Upper lobe of left lung (tissue), 6 donors: ENCODE measurements around the gene HKDC1. TPM values are rescaled to one million over a fixed set of nuclear protein-coding genes. Genes with fewer than 3 reads are reported as not detected.
A peak's percentile ranks its signal among the peaks of the same experiment; 100 is the strongest.

Experiments used
- ATAC-seq, 2 donors: fragments of 200-7000 bp; cut with Tn5 transposase; one replicate each; pipeline ENCODE4 v1.9.1; 2022; ENCODE audit warnings: mild to moderate bottlenecking in 2 of 2, moderate library complexity in 2 of 2; ENCODE audit not compliant: low FRiP score in 2 of 2
- DNase-seq, 2 donors: peaks; one replicate each; pipeline ENCODE4 v3.0.0-alpha.2; 2019 to 2020
- H3K27ac ChIP-seq, 4 donors: fragments of 200-600 bp; sonication (generic); one replicate each; pipeline ENCODE4 v1.5.1; 2016 to 2019
- H3K27me3 ChIP-seq, 4 donors: fragments of 200-600 bp; sonication (generic); one replicate each; pipeline ENCODE4 v1.5.1; 2017 to 2019
- H3K36me3 ChIP-seq, 4 donors: fragments of 200-600 bp; sonication (generic); one replicate each; pipeline ENCODE4 v1.5.1; 2016 to 2019
- H3K4me1 ChIP-seq, 4 donors: fragments of 200-600 bp; sonication (generic); one replicate each; pipeline ENCODE4 v1.5.1; 2018 to 2019
- H3K4me3 ChIP-seq, 4 donors: fragments of 200-600 bp; sonication (generic); one replicate each; pipeline ENCODE4 v1.5.1; 2017 to 2019; ENCODE audit warnings: mild to moderate bottlenecking in 2 of 4, moderate library complexity in 1 of 4
- H3K9me3 ChIP-seq, 4 donors: fragments of 200-600 bp; sonication (generic); one replicate each; pipeline ENCODE4 v1.5.1; 2018 to 2019
- EP300 ChIP-seq, 4 donors: sonication (generic); formaldehyde crosslinking; IDR thresholded peaks; one replicate each; pipeline ENCODE4 v1.5.1; 2017; ENCODE audit warnings: antibody characterized with exemption in 4 of 4, control low read depth in 2 of 4
- POLR2A ChIP-seq, 4 donors: fragments of 450-650 bp; IDR thresholded peaks; one replicate each; pipeline ENCODE4 v1.5.1; 2016 to 2017; ENCODE audit warnings: antibody characterized with exemption in 4 of 4, mild to moderate bottlenecking in 2 of 4
- POLR2AphosphoS5 ChIP-seq, 2 donors: sonication (generic); formaldehyde crosslinking; IDR thresholded peaks; one replicate each; pipeline ENCODE4 v1.5.1; 2017; ENCODE audit warnings: antibody characterized with exemption in 2 of 2
- WGBS, 2 donors: methylation state at CpG; one replicate each; pipeline ENCODE4 v1.1.5; 2017 to 2018; 5-methylcytosine and 5-hydroxymethylcytosine counted together
- total RNA-seq, 6 donors: library from RNA; depleted of rRNA in 4 of 6; stranded (reverse); fragments of >200 nt in 4 of 6; gene quantifications; one replicate each; pipeline versions ENCODE4 v1.1.0 to v1.2.1, GENCODE V29; 2016 to 2021
- TF ChIP-seq, protein P1 (sequence below), 6 experiments: fragments of 450-650 bp in 4 of 6; fragments of 200-600 bp in 2 of 6; sonication (generic) in 2 of 6; IDR thresholded peaks; one replicate each; pipeline ENCODE4 v1.5.1; 2016 to 2019; ENCODE audit warnings: antibody characterized with exemption in 6 of 6
- donor health status: DM: no; HTN: no; CAD: no; lungs with moderate emphysema.
- donor health status: DM: no; HTN: yes; CAD: no; lungs with severe emphysema.

The HKDC1 gene
- total RNA-seq, 6 donors from 2014 or later: 3.2 to 12.6 (median 7.5) TPM

DNA sequence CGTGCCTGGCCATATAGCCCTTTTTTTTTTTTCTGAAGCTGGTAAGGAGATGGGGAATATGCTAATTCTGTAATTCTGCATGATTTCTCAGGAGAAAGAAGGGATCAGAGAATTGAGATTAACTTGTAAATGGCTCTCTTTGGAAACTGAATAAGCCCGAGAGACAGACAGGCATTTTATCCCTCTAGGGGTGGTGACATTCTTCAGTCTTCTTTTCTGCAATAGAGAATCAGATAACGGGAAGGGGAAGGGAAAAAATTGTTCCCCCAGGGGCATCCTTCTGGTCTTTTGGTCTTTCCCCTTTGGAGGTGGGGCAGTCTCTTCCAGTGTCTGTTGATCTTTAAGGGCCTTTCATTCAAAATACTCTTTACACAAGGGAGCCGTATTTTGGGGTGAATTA is 92.4 kb downstream of the HKDC1 start:
- WGBS, 2 donors: 78 to 85% methylated on average over 4 of the region's 4 CpGs
- TF ChIP-seq POLR2AphosphoS5 (IDR thresholded peaks at IDR 0.05) (no peak), EP300 (IDR thresholded peaks at IDR 0.05) (no peak), POLR2A (IDR thresholded peaks at IDR 0.05) (no peak)
- TF ChIP-seq, protein P1, sequence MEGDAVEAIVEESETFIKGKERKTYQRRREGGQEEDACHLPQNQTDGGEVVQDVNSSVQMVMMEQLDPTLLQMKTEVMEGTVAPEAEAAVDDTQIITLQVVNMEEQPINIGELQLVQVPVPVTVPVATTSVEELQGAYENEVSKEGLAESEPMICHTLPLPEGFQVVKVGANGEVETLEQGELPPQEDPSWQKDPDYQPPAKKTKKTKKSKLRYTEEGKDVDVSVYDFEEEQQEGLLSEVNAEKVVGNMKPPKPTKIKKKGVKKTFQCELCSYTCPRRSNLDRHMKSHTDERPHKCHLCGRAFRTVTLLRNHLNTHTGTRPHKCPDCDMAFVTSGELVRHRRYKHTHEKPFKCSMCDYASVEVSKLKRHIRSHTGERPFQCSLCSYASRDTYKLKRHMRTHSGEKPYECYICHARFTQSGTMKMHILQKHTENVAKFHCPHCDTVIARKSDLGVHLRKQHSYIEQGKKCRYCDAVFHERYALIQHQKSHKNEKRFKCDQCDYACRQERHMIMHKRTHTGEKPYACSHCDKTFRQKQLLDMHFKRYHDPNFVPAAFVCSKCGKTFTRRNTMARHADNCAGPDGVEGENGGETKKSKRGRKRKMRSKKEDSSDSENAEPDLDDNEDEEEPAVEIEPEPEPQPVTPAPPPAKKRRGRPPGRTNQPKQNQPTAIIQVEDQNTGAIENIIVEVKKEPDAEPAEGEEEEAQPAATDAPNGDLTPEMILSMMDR (IDR thresholded peaks at IDR 0.05): no peak
- DNase-seq: no peak
- Histone ChIP-seq H3K27ac (no peak overlapping the region), H3K27me3 (no peaks in the 10 kb centered on the region), H3K9me3 (no peaks in the 10 kb centered on the region), H3K4me1 (peaks cover 0 to 6% (median 3%) of the 10 kb centered on the region in 4 donors), H3K4me3 (no peak overlapping the region), H3K36me3 (no peaks in the 10 kb centered on the region)
- no peak for ATAC-seq

DNA sequence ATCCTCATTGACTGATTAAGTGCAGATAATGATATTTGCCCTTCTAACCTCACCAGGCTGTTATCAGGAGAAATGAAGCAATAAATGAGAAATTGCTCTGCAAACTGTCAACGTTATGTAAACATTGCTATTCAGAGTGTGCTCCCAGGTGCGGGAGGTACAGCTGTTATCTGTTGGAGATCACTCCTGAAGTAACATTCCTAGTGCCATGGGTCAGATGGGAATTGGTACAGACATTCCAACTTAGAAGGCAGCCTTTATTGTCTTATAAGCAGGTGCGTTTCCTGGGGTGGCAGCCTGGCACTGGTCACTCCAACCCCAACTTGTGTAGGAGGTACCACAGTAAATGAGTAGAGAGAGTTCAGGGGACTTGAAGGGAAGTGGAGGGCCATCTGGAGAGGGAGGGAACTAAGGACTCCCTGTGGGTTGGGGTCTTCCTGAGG is 95.0 kb downstream of the HKDC1 start:
- Histone ChIP-seq H3K4me3 (no peak overlapping the region), H3K27ac (no peak overlapping the region), H3K9me3 (no peaks in the 10 kb centered on the region), H3K4me1 (peaks cover 6 to 17% (median 15%) of the 10 kb centered on the region in 4 donors), H3K27me3 (no peaks in the 10 kb centered on the region), H3K36me3 (no peaks in the 10 kb centered on the region)
- WGBS, 2 donors: 70 to 85% methylated on average over 3 of the region's 3 CpGs
- no peak for ATAC-seq
- no peak for DNase-seq
- TF ChIP-seq, protein P1 (IDR thresholded peaks at IDR 0.05): no peak
- TF ChIP-seq POLR2AphosphoS5 (IDR thresholded peaks at IDR 0.05): no peak
- no peak for TF ChIP-seq EP300 (IDR thresholded peaks at IDR 0.05)
- TF ChIP-seq POLR2A (IDR thresholded peaks at IDR 0.05): no peak

DNA sequence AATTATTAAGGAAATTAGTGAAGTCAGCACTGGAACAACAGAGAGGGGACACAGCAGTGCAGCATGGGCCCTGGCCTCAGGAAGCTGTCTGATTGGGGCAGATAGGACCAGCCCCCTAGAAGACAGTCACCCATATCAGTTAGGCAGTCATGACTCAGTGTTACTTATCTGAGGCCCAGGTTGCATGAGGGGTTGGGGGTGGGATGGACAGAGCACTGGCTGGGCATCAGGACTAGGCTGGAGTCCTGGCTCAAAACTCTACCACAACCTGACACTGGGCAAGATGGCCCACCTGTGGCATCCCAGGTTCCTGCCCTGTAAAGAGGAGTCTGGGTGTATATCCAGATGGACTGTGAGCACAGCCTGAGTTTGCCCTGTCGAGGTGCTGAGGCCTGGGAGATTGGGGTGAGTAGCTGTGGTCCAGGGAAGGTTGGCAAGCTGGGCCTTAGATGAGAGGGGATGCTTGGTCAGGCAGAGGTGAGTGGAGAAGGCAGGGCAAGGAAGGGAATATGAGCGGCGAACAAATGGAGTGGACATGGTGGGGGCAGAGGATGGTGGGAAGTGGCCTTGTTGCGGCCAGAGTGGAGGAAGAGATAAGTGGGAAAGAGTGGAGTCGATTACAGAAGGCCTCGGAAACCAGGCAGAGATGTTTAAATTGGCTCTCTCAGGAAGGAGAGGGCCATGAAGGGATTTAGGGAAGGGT is 95.6 kb downstream of the HKDC1 start:
- Histone ChIP-seq H3K36me3 (no peaks in the 10 kb centered on the region), H3K27me3 (no peaks in the 10 kb centered on the region), H3K27ac (no peak overlapping the region), H3K9me3 (no peaks in the 10 kb centered on the region), H3K4me1 (peaks cover 12 to 24% (median 22%) of the 10 kb centered on the region in 4 donors), H3K4me3 (no peak overlapping the region)
- DNase-seq (no peak), ATAC-seq (no peak)
- no peak for TF ChIP-seq POLR2AphosphoS5 (IDR thresholded peaks at IDR 0.05)
- TF ChIP-seq, protein P1 (IDR thresholded peaks at IDR 0.05): no peak
- no peak for TF ChIP-seq EP300 (IDR thresholded peaks at IDR 0.05)
- TF ChIP-seq POLR2A (IDR thresholded peaks at IDR 0.05): no peak
- 90 to 93% methylated on average over 6 of the region's 6 CpGs for WGBS, 2 donors

DNA sequence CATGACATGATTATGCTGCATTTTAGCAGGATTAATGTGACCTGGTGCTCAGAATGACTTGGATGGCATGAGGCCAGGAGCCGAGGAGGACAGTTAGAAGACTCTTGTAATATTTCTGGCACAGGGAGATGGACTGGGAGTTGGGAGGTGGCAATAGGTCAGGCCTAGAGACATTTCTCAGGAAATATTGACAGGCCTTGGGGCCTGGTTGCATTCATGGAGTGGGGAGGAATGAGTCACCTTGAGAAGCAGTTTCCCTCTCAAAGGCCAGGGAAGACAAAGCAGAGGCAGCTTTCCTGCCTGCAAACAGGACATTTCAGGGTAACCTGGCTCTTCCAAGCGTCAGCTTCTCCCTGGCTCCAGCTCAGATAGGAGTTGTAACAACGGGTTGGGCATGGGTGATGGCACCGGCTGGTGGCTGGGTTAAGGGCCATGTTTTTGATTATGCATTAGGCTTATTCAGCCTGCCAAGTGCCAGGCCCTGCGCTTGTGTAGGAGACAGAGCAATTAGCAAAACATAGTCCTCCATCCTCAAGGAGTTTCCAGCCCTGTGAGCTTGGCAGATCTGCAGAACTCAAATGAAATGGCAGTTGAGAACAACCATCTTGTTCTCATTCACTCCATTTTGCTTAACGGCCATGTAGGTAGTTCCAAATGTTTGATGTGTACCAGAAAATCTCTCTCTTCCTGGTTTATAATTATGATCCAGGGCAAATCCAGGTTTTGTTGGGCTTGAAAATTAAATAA is 96.4 kb downstream of the HKDC1 start:
- Histone ChIP-seq H3K4me3 (no peak overlapping the region), H3K36me3 (no peaks in the 10 kb centered on the region), H3K4me1 (peaks cover 19 to 31% (median 29%) of the 10 kb centered on the region in 4 donors), H3K27me3 (no peaks in the 10 kb centered on the region), H3K9me3 (no peaks in the 10 kb centered on the region), H3K27ac (peak overlapping the region in 2 of 4 donors; percentile 94 to 96)
- ATAC-seq (no peak), DNase-seq (no peak)
- 90 to 91% methylated on average over 5 to 6 of the region's 6 CpGs for WGBS, 2 donors
- no peak for TF ChIP-seq POLR2AphosphoS5 (IDR thresholded peaks at IDR 0.05)
- TF ChIP-seq POLR2A (IDR thresholded peaks at IDR 0.05): no peak
- TF ChIP-seq, protein P1 (IDR thresholded peaks at IDR 0.05): no peak
- TF ChIP-seq EP300 (IDR thresholded peaks at IDR 0.05): no peak

Other genes starting within 250 kb of the HKDC1 start
- gene KIFBP, start 231.5 kb upstream of the HKDC1 start, total RNA-seq: 10 to 100 TPM; 18.9 to 27.6 (median 21.4) TPM
- 100 to 1,000 TPM in 5 of 6 donors, 10 to 100 TPM in 1; 96.4 to 326 (median 203) TPM for gene SRGN, start 132.2 kb upstream of the HKDC1 start, total RNA-seq
- 10 to 100 TPM; 18.9 to 57.7 (median 40.9) TPM for gene VPS26A, start 96.2 kb upstream of the HKDC1 start, total RNA-seq
- gene SUPV3L1, start 40.1 kb upstream of the HKDC1 start, total RNA-seq: 10 to 100 TPM; 17.0 to 47.1 (median 21.5) TPM
- gene HK1, start 58.2 kb downstream of the HKDC1 start, total RNA-seq: 10 to 100 TPM; 60.8 to 98.5 (median 88.9) TPM
- gene TACR2, start 196.6 kb downstream of the HKDC1 start, total RNA-seq: 1 to 10 TPM in 2 of 6 donors, under 1 TPM in 1, not detected in 3; 0.94 to 1.4 (median 1.2) TPM
- gene TSPAN15, start 231.1 kb downstream of the HKDC1 start, total RNA-seq: 10 to 100 TPM; 19.9 to 69.5 (median 63.0) TPM